ENCODE data around the gene CGN. TPM values are rescaled to one million over a fixed set of nuclear protein-coding genes. Genes with fewer than 3 reads are reported as not detected.

Gene CGN
- total and polyA plus RNA-seq, 2 of the 13 experiments (the other 11 are each of a cell fraction or from before 2014, with no cell fraction given): 0.75 to 0.81 TPM

DNA sequence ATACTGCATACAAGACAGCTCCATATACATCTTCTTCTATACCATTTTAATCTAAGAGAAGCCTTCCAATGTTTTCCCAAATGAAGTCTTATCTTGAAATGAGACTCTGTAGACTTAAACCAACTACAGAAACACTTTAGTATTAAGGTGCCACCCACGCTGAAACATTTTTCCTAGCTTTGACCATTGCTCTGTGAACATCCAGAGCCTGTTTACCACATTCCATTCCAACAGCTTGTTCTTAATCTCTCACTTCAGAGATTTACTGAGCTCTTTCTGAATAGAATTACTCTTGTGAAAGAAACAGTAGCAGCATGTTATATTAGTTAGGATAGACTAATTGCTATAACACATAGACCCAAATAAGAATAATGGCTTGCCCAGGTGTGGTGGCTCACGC, 32.3 kb upstream of the CGN start:
- POLR2A ChIA-PET: no interaction called here
- FAIRE-seq (no peak), ATAC-seq (no peak), DNase-seq (ENCODE audit: low spot score) (no peak)
- H3K27me3 ChIP-seq (ENCODE audit: control insufficient read depth in 1 of 2, insufficient read depth in 2 of 2, low read length in 2 of 2): no peaks in the 10 kb centered on the region
- H2AFZ ChIP-seq (ENCODE audit: low read length): no peak overlapping the region
- H4K20me1 ChIP-seq (ENCODE audit: insufficient read depth, low read length): no peaks in the 10 kb centered on the region
- H3K36me3 ChIP-seq (replicated peaks in 1 of 2; ENCODE audit: control insufficient read depth in 1 of 2, insufficient read depth in 2 of 2, low read length in 2 of 2): no peaks in the 10 kb centered on the region
- H3K4me1 ChIP-seq (ENCODE audit: insufficient read depth, low read length): peaks cover 8% of the 10 kb centered on the region; the same call in 1 of the 2 replicates
- no peak overlapping the region for H3K4me2 ChIP-seq (ENCODE audit: low read depth, low read length)
- WGBS (ENCODE audit: low lambda C conversion rate): 15% methylated on average over 2 of the region's 2 CpGs
- no TSS peak for BruUV-seq (replicated peaks)
- H3K4me3 ChIP-seq (replicated peaks in 1 of 3; ENCODE audit: insufficient read depth in 1 of 3, low read depth in 2 of 3, low read length in 3 of 3): no peak overlapping the region
- H3K9me3 ChIP-seq (ENCODE audit: low read length): no peaks in the 10 kb centered on the region; the same call in 1 of the 2 replicates
- H3K9ac ChIP-seq (ENCODE audit: insufficient read depth, low read depth, low read length): no peak overlapping the region
- no peak overlapping the region for H3K27ac ChIP-seq (ENCODE audit: extremely low read length, insufficient read depth, low read length)
- H3K79me2 ChIP-seq (ENCODE audit: insufficient read depth, low read length): no peaks in the 10 kb centered on the region
- in situ Hi-C loops (cut with HindIII; ENCODE audit: extremely low pct_ligation_motif_present, low pct_unique_long_range_greater_than_20kb): no loop called here
- CTCF ChIA-PET (ENCODE audit: low intra/inter-chr PET ratio, low total read pairs): no interaction called here
- intact Hi-C loops (cut with micrococcal nuclease; ENCODE audit: unreplicated experiment): no loop called here
- TF ChIP-seq DMAP1 (CRISPR knock-in tag; IDR thresholded peaks at IDR 0.05) (no peak), LCORL (IDR thresholded peaks at IDR 0.05) (no peak), LCORL (CRISPR knock-in tag; IDR thresholded peaks at IDR 0.05) (no peak), RBFOX2 (IDR thresholded peaks at IDR 0.05; ENCODE audit: low read depth, low read length) (no peak), ZNF713 (CRISPR knock-in tag; IDR thresholded peaks at IDR 0.05) (no peak), ZNF530 (CRISPR knock-in tag; IDR thresholded peaks at IDR 0.05; ENCODE audit: low read depth) (no peak), KLF11 (CRISPR knock-in tag; IDR thresholded peaks at IDR 0.05) (no peak), NCOA5 (CRISPR knock-in tag; IDR thresholded peaks at IDR 0.05) (no peak), SMYD3 (CRISPR knock-in tag; IDR thresholded peaks at IDR 0.05) (no peak), ZNF646 (CRISPR knock-in tag; IDR thresholded peaks at IDR 0.05) (no peak)
- TF ChIP-seq, protein P1, sequence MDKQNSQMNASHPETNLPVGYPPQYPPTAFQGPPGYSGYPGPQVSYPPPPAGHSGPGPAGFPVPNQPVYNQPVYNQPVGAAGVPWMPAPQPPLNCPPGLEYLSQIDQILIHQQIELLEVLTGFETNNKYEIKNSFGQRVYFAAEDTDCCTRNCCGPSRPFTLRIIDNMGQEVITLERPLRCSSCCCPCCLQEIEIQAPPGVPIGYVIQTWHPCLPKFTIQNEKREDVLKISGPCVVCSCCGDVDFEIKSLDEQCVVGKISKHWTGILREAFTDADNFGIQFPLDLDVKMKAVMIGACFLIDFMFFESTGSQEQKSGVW (CRISPR knock-in tag; IDR thresholded peaks at IDR 0.05; ENCODE audit: borderline replicate concordance): no peak
- TF ChIP-seq, protein P2, sequence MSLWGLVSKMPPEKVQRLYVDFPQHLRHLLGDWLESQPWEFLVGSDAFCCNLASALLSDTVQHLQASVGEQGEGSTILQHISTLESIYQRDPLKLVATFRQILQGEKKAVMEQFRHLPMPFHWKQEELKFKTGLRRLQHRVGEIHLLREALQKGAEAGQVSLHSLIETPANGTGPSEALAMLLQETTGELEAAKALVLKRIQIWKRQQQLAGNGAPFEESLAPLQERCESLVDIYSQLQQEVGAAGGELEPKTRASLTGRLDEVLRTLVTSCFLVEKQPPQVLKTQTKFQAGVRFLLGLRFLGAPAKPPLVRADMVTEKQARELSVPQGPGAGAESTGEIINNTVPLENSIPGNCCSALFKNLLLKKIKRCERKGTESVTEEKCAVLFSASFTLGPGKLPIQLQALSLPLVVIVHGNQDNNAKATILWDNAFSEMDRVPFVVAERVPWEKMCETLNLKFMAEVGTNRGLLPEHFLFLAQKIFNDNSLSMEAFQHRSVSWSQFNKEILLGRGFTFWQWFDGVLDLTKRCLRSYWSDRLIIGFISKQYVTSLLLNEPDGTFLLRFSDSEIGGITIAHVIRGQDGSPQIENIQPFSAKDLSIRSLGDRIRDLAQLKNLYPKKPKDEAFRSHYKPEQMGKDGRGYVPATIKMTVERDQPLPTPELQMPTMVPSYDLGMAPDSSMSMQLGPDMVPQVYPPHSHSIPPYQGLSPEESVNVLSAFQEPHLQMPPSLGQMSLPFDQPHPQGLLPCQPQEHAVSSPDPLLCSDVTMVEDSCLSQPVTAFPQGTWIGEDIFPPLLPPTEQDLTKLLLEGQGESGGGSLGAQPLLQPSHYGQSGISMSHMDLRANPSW (CRISPR knock-in tag; IDR thresholded peaks at IDR 0.05; ENCODE audit: borderline replicate concordance): no peak
- TF ChIP-seq, protein P3, sequence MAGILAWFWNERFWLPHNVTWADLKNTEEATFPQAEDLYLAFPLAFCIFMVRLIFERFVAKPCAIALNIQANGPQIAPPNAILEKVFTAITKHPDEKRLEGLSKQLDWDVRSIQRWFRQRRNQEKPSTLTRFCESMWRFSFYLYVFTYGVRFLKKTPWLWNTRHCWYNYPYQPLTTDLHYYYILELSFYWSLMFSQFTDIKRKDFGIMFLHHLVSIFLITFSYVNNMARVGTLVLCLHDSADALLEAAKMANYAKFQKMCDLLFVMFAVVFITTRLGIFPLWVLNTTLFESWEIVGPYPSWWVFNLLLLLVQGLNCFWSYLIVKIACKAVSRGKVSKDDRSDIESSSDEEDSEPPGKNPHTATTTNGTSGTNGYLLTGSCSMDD (CRISPR knock-in tag; IDR thresholded peaks at IDR 0.05): no peak
